GM21576 (cell line): ENCODE results near the gene DDX31.

Source experiments
- ATAC-seq: cut with Tn5 transposase; IDR thresholded peaks from one replicate; pipeline ENCODE4 v1.9.1; 2021; ENCODE audit warnings: mild to moderate bottlenecking, moderate library complexity; ENCODE audit not compliant: unreplicated experiment

The DDX31 gene

DNA sequence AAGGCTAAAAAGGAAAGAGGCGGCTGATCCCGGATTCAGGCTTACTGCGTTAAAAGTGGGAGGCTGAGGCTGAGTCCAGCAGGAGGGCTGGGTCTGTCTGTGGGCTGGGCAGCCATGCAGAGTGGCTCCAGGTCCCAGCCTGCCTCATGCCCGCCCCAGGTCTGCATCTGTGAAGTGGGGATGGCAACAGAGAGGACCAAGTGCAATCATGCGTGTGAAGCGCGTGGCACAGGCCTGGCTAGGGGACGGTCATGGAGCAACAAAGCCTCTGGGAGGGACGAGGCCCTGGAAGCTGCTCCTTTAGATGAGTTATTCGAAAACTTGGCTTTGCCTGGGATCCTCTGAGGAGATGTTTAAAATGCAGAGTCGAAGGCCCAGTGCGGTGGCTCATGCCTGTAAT is 117.7 kb downstream of the DDX31 start:
- no peak for ATAC-seq

DNA sequence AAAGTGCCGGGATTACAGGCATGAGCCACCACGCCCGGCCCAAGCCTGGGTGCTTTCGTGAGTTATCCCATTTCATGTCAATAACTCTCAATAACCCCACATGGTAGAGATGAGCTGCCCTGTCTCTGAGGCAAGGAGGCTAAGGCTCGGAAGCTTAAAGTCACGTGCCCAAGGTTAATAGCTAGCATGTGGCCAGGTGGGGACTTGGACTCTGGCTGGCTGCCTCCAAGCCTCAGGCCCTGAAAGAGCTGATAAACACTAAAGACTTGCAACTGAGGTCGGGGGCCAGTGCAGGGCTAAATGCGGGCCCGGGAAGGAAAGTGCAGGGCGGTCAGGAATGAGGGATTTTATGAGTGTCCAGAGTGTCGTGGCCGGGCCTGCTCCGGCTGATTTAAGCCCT is 118.2 kb downstream of the DDX31 start:
- no peak for ATAC-seq

GRCh38 chr9:132548751-132549640 is 120.8 kb downstream of the DDX31 start:
- no peak for ATAC-seq

DNA sequence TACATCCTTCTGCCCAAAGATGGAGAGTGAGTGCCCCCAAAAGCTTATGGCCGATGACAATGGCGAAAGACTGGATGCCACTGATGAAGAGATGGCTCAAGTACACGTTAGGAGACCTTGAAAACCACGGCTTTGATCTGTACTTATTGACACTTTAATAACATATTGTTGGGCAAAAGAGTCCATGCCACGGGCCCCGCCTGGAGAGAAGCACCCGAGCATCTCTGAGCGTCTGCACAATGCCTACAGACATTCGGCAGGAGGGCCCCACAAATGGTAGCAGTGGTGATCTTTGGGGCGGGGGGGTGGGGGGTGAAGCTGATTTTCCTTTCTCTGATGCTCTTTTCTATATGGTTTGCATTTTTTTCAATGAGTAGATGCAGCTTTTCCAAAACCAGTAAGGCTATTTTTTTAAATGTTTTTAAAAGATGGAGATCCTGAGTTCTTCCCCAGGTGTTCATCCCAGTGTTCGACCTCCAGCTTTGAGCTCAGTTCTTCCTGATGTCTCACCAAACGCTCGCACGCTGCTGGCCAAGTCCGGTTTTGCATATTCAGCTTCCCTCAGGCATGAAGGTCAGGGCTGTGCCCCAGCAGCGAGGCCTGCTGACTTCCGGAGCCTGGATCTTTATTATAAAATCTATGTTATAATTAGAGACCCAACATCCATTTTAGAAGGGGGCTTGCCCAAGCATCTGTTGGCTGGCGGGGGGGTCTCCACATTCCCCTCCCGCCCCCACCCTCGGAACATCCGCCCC is 121.6 kb downstream of the DDX31 start:
- no peak for ATAC-seq

DNA sequence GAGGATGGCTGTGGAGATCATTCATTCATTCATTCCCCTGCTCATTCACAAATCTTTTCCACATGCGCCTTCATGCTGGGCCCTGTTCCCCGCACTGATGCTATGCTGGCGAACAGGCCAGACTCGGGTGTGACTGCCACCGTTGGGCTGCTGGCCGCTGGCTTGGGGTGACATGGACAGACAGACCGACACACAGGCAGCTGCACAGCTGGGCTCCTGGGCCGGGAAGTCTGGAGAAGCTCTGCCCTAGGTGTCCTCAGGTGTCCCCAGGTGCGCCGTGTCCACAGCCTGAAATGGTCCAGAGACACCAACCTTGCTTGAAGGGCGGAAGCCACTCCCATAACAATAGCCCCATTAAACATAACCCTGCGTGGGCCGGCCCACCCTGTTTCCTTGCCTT is 122.3 kb downstream of the DDX31 start:
- ATAC-seq = no peak

DNA sequence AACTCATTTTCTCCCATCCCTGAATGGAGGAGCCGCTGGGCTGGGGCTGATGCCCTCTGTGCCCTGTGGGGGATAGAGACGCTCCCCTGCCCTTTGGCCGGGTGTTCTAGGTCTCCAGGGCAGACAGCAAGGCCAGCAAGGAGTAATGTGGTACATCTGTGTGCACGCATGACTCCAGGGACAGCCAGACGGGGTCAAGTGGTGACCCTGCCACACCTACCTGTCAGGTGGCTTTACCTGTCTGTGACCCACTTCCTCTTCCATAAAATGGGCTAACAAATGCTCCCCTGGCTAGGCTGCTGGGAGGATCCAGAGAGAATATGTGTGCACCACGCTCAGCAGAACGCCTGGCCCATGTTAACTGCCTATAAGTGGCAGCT is 122.7 kb downstream of the DDX31 start:
- ATAC-seq = no peak

DNA sequence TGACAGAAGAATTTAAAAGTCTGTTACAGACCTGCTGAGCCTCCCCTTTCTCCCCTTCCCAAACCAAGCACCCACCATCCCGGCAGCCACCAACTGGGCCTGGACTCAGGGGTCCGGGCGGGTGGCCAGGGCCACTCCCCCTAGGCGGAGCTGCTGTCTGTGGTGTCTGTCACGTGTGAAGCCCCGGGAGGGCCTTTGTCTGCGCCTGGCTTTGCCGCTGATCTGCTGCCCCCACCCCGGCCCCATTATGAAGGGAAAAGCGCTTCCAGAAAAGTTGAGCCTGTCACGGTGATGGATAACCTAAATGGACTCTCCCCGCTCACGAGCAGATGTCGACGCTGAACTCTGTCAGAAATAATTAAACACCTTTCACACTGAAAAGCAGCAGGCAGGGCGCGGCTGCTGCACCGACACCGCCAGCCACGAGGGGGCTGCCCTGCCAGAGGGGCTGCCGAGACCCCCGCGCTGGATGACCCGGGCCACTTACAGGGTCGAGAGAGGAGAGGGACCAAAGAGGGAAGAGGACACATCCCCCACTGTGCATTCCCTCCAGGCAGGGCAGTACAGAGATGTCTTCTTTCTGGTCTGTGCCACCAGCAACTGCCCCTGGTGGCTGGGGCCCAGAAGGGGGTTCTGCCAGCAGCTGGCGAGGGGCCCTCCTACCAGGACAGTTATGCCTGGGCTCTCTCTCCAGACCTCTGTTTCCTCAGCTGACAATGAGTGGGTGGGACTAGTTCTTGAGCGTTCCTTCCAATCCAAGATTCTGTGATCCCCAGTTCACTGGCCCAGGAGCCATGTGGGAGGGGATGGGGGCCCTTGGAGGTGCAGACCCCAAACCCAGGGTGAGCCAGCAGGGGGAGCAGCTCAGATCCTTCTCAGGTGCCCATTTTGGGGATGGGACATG is 123.4 kb downstream of the DDX31 start:
- ATAC-seq = no peak

DNA sequence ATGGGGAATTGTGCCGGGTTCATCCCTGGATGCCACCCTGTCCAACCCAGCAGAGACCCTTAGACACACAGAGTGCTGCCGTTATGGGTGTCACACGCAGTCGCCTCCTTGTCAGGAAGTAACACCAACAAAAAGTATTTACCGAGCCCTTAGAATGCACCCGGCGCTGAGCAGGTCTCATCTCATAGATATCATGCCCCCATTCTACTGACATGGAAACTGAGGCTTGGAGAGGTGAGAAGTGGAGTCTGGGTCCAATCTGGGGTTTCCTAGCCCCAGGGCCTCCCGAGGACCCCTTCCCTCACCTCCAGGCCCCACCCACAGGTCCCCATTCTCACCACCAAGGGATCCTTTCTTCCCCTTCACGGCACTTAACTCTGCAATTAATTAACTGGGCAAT is 124.2 kb downstream of the DDX31 start:
- no peak for ATAC-seq

GRCh38 chr9:132543960-132544359 is 125.8 kb downstream of the DDX31 start:
- no peak for ATAC-seq

GRCh38 chr9:132543251-132543650 is 126.5 kb downstream of the DDX31 start:
- no peak for ATAC-seq
